ENCODE results near the gene GPR156.

DNA sequence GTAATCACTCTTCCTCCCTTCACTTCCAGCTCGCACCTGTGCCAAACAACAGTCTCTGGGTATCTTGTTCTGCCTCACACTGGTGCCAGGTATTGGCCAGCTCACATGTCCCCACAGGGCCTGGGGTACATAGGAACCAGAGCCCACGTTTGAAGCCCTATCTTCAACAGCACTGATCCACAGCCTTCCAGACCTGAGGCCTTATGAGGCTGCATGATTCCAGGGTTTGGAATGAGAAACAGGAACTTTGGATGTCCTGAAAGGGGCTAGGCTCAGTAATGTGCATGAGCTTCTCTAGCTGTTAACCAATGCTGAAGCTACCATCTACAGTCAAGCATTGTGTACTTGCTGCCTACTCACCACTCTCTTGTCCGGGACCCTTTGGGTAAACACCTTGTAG lies 92.4 kb downstream of the GPR156 start:
- no peak for TF ChIP-seq TAF1 (IDR thresholded peaks at IDR 0.05; ENCODE audit: borderline replicate concordance, insufficient read depth, low read length)
- no peak for TF ChIP-seq SIN3A (IDR thresholded peaks at IDR 0.05; ENCODE audit: borderline replicate concordance, insufficient read depth, low read length)
- TF ChIP-seq POLR2AphosphoS5 (IDR thresholded peaks at IDR 0.05; ENCODE audit: low read depth, low read length): no peak
- TF ChIP-seq, protein P1, sequence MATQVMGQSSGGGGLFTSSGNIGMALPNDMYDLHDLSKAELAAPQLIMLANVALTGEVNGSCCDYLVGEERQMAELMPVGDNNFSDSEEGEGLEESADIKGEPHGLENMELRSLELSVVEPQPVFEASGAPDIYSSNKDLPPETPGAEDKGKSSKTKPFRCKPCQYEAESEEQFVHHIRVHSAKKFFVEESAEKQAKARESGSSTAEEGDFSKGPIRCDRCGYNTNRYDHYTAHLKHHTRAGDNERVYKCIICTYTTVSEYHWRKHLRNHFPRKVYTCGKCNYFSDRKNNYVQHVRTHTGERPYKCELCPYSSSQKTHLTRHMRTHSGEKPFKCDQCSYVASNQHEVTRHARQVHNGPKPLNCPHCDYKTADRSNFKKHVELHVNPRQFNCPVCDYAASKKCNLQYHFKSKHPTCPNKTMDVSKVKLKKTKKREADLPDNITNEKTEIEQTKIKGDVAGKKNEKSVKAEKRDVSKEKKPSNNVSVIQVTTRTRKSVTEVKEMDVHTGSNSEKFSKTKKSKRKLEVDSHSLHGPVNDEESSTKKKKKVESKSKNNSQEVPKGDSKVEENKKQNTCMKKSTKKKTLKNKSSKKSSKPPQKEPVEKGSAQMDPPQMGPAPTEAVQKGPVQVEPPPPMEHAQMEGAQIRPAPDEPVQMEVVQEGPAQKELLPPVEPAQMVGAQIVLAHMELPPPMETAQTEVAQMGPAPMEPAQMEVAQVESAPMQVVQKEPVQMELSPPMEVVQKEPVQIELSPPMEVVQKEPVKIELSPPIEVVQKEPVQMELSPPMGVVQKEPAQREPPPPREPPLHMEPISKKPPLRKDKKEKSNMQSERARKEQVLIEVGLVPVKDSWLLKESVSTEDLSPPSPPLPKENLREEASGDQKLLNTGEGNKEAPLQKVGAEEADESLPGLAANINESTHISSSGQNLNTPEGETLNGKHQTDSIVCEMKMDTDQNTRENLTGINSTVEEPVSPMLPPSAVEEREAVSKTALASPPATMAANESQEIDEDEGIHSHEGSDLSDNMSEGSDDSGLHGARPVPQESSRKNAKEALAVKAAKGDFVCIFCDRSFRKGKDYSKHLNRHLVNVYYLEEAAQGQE (IDR thresholded peaks at IDR 0.05; ENCODE audit: insufficient read depth in 1 of 2, low read depth in 2 of 2, low read length in 2 of 2): no peak
